GM12801 (cell line): ENCODE results near the gene ADIPOR2.

Experiments
- TF ChIP-seq, protein P1 (sequence below): IDR thresholded peaks from one replicate; pipeline ENCODE4 v1.5.1; 2011; ENCODE audit warnings: control low read depth; ENCODE audit not compliant: insufficient read length; ENCODE audit errors: extremely low read depth

Gene ADIPOR2

DNA sequence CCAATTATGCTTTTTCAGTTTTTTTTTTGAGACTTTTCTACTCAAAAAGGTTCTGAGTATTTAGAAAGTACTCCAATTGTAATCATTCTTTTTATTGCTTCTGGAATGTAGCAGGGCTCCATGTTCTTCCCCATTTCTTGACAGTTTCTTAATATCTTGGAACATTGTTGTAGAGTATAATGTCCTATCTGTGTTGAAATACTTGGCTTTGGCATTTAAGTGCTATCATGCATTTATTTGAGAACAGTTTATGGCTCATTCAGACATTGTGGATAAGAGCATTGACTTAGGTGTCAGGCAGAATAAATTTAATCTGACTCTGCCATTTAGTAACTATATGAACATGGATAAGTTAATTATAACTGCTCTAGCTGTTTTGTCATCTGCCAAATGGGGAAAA is 28.3 kb downstream of the ADIPOR2 start:
- TF ChIP-seq, protein P1, sequence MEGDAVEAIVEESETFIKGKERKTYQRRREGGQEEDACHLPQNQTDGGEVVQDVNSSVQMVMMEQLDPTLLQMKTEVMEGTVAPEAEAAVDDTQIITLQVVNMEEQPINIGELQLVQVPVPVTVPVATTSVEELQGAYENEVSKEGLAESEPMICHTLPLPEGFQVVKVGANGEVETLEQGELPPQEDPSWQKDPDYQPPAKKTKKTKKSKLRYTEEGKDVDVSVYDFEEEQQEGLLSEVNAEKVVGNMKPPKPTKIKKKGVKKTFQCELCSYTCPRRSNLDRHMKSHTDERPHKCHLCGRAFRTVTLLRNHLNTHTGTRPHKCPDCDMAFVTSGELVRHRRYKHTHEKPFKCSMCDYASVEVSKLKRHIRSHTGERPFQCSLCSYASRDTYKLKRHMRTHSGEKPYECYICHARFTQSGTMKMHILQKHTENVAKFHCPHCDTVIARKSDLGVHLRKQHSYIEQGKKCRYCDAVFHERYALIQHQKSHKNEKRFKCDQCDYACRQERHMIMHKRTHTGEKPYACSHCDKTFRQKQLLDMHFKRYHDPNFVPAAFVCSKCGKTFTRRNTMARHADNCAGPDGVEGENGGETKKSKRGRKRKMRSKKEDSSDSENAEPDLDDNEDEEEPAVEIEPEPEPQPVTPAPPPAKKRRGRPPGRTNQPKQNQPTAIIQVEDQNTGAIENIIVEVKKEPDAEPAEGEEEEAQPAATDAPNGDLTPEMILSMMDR, result no peak

GRCh38 chr12:1720494-1720893 is 29.6 kb downstream of the ADIPOR2 start:
- TF ChIP-seq, protein P1, result no peak

DNA sequence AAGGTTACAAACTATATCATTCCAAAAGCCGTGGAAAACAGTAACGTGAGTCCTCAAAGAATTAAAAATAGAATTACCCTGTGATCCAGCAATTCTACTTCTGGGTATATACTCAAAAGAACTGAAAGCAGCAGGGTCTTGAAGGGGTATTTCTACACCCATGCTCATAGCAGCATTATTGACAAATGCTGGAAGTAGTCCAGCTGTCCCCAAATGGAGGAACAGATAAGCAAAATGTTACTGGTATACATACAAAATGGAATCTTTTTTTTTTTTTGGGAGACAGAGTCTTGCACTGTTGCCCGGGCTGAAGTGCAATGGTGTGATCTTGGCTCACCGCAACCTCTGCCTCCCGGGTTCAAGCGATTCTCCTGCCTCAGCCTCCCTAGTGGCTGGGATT is 32.9 kb downstream of the ADIPOR2 start:
- TF ChIP-seq, protein P1, result no peak

- TF ChIP-seq, protein P1, result no peak
Measured at GRCh38 chr12:1724250-1724649, 33.4 kb downstream of the ADIPOR2 start.

DNA sequence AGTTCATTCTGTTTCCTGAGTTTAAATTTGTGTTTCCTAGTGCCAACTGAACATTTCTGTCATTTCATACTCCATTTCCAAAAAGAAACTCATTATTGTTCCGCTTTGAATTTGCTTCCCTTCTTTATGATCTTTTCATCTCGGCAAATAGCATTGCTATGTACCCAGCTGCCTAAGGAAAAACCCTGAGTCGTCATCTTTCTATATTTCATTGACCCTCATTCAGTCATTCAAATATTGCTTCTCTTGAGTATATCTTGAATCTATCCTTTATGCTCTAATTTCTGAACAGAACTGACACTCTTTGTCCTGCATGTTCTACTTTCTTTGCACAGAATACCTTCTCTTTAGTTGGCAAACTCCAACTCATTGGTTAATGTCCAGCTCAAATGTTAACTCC is 35.9 kb downstream of the ADIPOR2 start:
- TF ChIP-seq, protein P1, result no peak

- TF ChIP-seq, protein P1, result no peak
Measured at GRCh38 chr12:1728824-1729223, 38.0 kb downstream of the ADIPOR2 start.

GRCh38 chr12:1731019-1731687 is 40.3 kb downstream of the ADIPOR2 start:
- TF ChIP-seq, protein P1, result no peak
